ENCODE data around the gene STK4.

DNA sequence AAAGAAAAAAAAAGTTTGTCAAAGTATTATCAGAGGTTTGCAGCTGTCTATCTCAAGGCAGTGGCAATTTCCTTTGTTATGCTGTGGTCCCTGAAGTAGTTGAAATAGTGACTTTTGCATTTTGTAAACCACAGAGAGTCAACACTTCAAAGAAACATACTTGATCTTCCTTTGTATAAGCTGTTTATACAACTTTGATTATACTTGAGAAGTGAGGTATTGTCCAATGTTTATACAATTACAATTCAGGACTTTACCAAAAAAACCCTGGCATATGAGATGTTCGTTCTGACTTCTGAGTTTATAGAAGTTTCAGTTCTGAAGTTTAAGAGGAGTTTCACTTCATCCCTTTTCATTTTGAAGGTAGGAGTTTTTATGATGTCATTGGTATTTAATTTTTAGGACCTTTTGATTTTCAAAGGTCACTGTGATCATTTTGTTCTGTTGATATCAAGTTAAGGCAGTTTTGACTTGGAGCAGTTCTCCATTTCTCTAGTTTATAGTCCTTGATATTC is 4.0 kb downstream of the STK4 start:
- TF ChIP-seq, protein P1, sequence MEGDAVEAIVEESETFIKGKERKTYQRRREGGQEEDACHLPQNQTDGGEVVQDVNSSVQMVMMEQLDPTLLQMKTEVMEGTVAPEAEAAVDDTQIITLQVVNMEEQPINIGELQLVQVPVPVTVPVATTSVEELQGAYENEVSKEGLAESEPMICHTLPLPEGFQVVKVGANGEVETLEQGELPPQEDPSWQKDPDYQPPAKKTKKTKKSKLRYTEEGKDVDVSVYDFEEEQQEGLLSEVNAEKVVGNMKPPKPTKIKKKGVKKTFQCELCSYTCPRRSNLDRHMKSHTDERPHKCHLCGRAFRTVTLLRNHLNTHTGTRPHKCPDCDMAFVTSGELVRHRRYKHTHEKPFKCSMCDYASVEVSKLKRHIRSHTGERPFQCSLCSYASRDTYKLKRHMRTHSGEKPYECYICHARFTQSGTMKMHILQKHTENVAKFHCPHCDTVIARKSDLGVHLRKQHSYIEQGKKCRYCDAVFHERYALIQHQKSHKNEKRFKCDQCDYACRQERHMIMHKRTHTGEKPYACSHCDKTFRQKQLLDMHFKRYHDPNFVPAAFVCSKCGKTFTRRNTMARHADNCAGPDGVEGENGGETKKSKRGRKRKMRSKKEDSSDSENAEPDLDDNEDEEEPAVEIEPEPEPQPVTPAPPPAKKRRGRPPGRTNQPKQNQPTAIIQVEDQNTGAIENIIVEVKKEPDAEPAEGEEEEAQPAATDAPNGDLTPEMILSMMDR (IDR thresholded peaks at IDR 0.05), result no peak
- TF ChIP-seq POLR2A (IDR thresholded peaks at IDR 0.05), result no peak
- TF ChIP-seq POLR2AphosphoS5 (IDR thresholded peaks at IDR 0.05), result no peak
- TF ChIP-seq EP300 (IDR thresholded peaks at IDR 0.05), result no peak

Measured in suprapubic skin (tissue), 4 donors.